SK-N-SH (cell line): Measurements from ENCODE around the gene MFNG. TPM values are rescaled to one million over a fixed set of nuclear protein-coding genes. Genes with fewer than 3 reads are reported as not detected.

Source experiments
- CTCF ChIA-PET: fragments of 300-600, 350-600 bp; formaldehyde crosslinking; extraction: SDS; loops from one replicate; lab custom pipeline; 2021; lab: Yijun Ruan, JAX
- POLR2A ChIA-PET: fragments of 350-600 bp; sonication (Branson Sonifier 250); formaldehyde crosslinking; extraction: SDS; loops from one replicate; lab custom pipeline; 2020; ENCODE audit warnings: antibody characterized with exemption, inconsistent platforms; lab: Yijun Ruan, JAX
- DNase-seq: peaks from one replicate; pipeline ENCODE4 v3.0.0; 2012
- H2AFZ ChIP-seq: fragments of 200-600 bp; sonication (generic); 2 replicates; pipeline ENCODE4 v1.8.1; 2016; ENCODE audit warnings: antibody characterized with exemption, mild to moderate bottlenecking, low read depth
- H3F3A ChIP-seq: fragments of 200-600 bp; sonication (generic); replicated peaks from 2 replicates; pipeline ENCODE3; 2016; ENCODE audit warnings: antibody characterized with exemption, mild to moderate bottlenecking; ENCODE audit not compliant: insufficient read depth
- H3K27ac ChIP-seq, 2 experiments: fragments of 200-500 bp in 1 of 2; fragments of 200-600 bp in 1 of 2; sonication (Bioruptor generic) in 1 of 2; sonication (generic), shearing (Covaris generic) in 1 of 2; 2 replicates each; pipeline versions ENCODE4 v1.5.1 to v1.6.1; 2014 to 2016; ENCODE audit warnings: low read depth in 2 of 2, inconsistent platforms in 1 of 2, low read length in 1 of 2, mild to moderate bottlenecking in 1 of 2, mixed read lengths in 1 of 2
- H3K27me3 ChIP-seq: fragments of 200-600 bp; sonication (generic), shearing (Covaris generic); 2 replicates; pipeline ENCODE4 v1.6.1; 2016; ENCODE audit warnings: mixed run types; ENCODE audit not compliant: insufficient read depth
- H3K36me3 ChIP-seq, 2 experiments: fragments of 200-500 bp in 1 of 2; fragments of 200-600 bp in 1 of 2; sonication (Bioruptor generic) in 1 of 2; sonication (generic) in 1 of 2; replicated peaks in 1 of 2; 2 replicates each; pipeline versions ENCODE3 to v1.5.1; 2014 to 2016; ENCODE audit warnings: low read length in 1 of 2, mild to moderate bottlenecking in 1 of 2; ENCODE audit not compliant: insufficient read depth in 2 of 2, control insufficient read depth in 1 of 2
- H3K4me1 ChIP-seq, 2 experiments: fragments of 200-500 bp in 1 of 2; fragments of 200-600 bp in 1 of 2; sonication (Bioruptor generic) in 1 of 2; sonication (generic), shearing (Covaris generic) in 1 of 2; 2 replicates each; pipeline versions ENCODE4 v1.5.1 to v1.6.1; 2014 to 2016; ENCODE audit warnings: low read depth in 1 of 2, low read length in 1 of 2, mixed run types in 1 of 2; ENCODE audit not compliant: insufficient read depth in 2 of 2, control insufficient read depth in 1 of 2
- H3K4me2 ChIP-seq: fragments of 200-600 bp; sonication (generic), shearing (Covaris generic); 2 replicates; pipeline ENCODE4 v1.6.1; 2017; ENCODE audit warnings: mixed run types
- H3K4me3 ChIP-seq, 2 experiments: fragments of 200-500 bp in 1 of 2; fragments of 200-600 bp in 1 of 2; sonication (Bioruptor generic) in 1 of 2; sonication (generic), shearing (Covaris generic) in 1 of 2; 2 replicates each; pipeline versions ENCODE4 v1.5.1 to v1.8.1; 2014 to 2016; ENCODE audit warnings: low read depth in 2 of 2, inconsistent platforms in 1 of 2, low read length in 1 of 2, mild to moderate bottlenecking in 1 of 2, mixed read lengths in 1 of 2, moderate library complexity in 1 of 2
- H3K79me2 ChIP-seq: fragments of 200-600 bp; sonication (generic); 2 replicates; pipeline ENCODE4 v1.8.1; 2017; ENCODE audit warnings: mild to moderate bottlenecking; ENCODE audit not compliant: insufficient read depth
- H3K9ac ChIP-seq: fragments of 200-600 bp; sonication (generic); 2 replicates; pipeline ENCODE4 v1.6.1; 2017; ENCODE audit warnings: mixed run types
- H3K9me2 ChIP-seq: fragments of 200-600 bp; sonication (generic); 2 replicates; pipeline ENCODE4 v1.6.1; 2017; ENCODE audit warnings: mixed run types
- H3K9me3 ChIP-seq: fragments of 200-600 bp; sonication (generic); 2 replicates; pipeline ENCODE4 v1.6.1; 2017; ENCODE audit warnings: mixed run types, mild to moderate bottlenecking, moderate library complexity
- H4K20me1 ChIP-seq: fragments of 200-600 bp; sonication (generic); 2 replicates; pipeline ENCODE4 v1.6.1; 2017; ENCODE audit warnings: mild to moderate bottlenecking, mixed run types; ENCODE audit not compliant: insufficient read depth
- CTCF ChIP-seq: fragments of 200-600 bp; sonication (generic); IDR thresholded peaks from 2 replicates; pipeline ENCODE4 v1.6.1; 2017; ENCODE audit warnings: antibody characterized with exemption, mild to moderate bottlenecking, moderate library complexity
- FOXJ3 ChIP-seq: sonication (generic); formaldehyde crosslinking; IDR thresholded peaks from 2 replicates; pipeline ENCODE4 v1.5.1; 2020; ENCODE audit warnings: mild to moderate bottlenecking, missing genetic modification reagents
- FOXM1 ChIP-seq: IDR thresholded peaks from 2 replicates; pipeline ENCODE4 v1.4.0; 2012; ENCODE audit warnings: low read depth, mild to moderate bottlenecking
- JUND ChIP-seq: IDR thresholded peaks from 2 replicates; pipeline ENCODE4 v1.4.0; 2012
- MEF2A ChIP-seq: IDR thresholded peaks from 2 replicates; pipeline ENCODE4 v1.4.0; 2012; ENCODE audit warnings: low read depth, borderline replicate concordance
- RAD21 ChIP-seq: IDR thresholded peaks from 2 replicates; pipeline ENCODE4 v1.6.1; 2012; ENCODE audit warnings: mild to moderate bottlenecking, low read length
- RCOR1 ChIP-seq: fragments of 150-350 bp; IDR thresholded peaks from 2 replicates; pipeline ENCODE4 v1.6.1; 2017; ENCODE audit warnings: antibody characterized with exemption, low read length
- RXRA ChIP-seq: IDR thresholded peaks from 2 replicates; pipeline ENCODE4 v1.4.0; 2012; ENCODE audit warnings: low read depth, mild to moderate bottlenecking, borderline replicate concordance
- WGBS: methylation state at CpG from one replicate; pipeline ENCODE4 v1.1.6; 2017; ENCODE audit warnings: low lambda C conversion rate; 5-methylcytosine and 5-hydroxymethylcytosine counted together
- polyA plus RNA-seq, 3 experiments: library from polyadenylated mRNA; depleted of rRNA; stranded (reverse); fragments of >200 nt; gene quantifications; 2 replicates each; pipeline ENCODE4 v1.2.3, GENCODE V29; 2012
- TF ChIP-seq, protein P1 (sequence below): IDR thresholded peaks from 2 replicates; pipeline ENCODE4 v1.4.0; 2012; ENCODE audit warnings: low read depth, borderline replicate concordance

MFNG gene
- polyA plus RNA-seq, 1 of the 3 experiments (the other 2 are of a cell fraction): 0.18 TPM

- H3K79me2 ChIP-seq: no peaks in the 10 kb centered on the region
- no peak overlapping the region for H3K4me2 ChIP-seq
- no peak overlapping the region; a peak in 1 of 4 replicates for H3K4me3 ChIP-seq
- H3K9me2 ChIP-seq: no peaks in the 10 kb centered on the region
- no peak overlapping the region for H2AFZ ChIP-seq
- H3F3A ChIP-seq: peaks cover 13% of the 10 kb centered on the region
- no peaks in the 10 kb centered on the region for H3K27me3 ChIP-seq
- H4K20me1 ChIP-seq: peaks cover 3% of the 10 kb centered on the region; the same call in 1 of the 2 replicates
- peaks cover 6% of the 10 kb centered on the region in 2 experiments; a peak in 2 of 4 replicates for H3K4me1 ChIP-seq
- peaks cover 0 to 3% of the 10 kb centered on the region in 2 experiments for H3K36me3 ChIP-seq
- POLR2A ChIA-PET: interaction anchor here (0.5 kb wide), 1 partner anchor 31 kb away, joined by 3 read pairs; no protein-coding TSS in a partner anchor
- WGBS: 78% methylated on average over 16 of the region's 24 CpGs
- H3K9me3 ChIP-seq: no peaks in the 10 kb centered on the region
- H3K9ac ChIP-seq: no peak overlapping the region
- TF ChIP-seq CTCF (peak; percentile 57), MEF2A (no peak), RCOR1 (no peak), RAD21 (0 out of 2 replicates have a peak, but pooled peaks have one; percentile 11), JUND (no peak)
- CTCF ChIA-PET: interaction anchor here (0.7 to 3.1 kb wide), 6 partner anchors 10 to 176 kb away, joined by 3 to 11 read pairs (median 4); no protein-coding TSS in a partner anchor
- H3K27ac ChIP-seq: no peak overlapping the region
- DNase-seq: peak; percentile 69
These were observed 6.5 kb upstream of the MFNG start for GRCh38 chr22:37492428-37493344.

- CTCF ChIA-PET: interaction anchor here (0.7 to 3.1 kb wide), 9 partner anchors 9 to 175 kb away, joined by 3 to 15 read pairs (median 4); no protein-coding TSS in a partner anchor
- WGBS: 87% methylated on average over 14 of the region's 22 CpGs
- peaks cover 0 to 3% of the 10 kb centered on the region in 2 experiments for H3K36me3 ChIP-seq
These were observed 5.6 kb upstream of the MFNG start for GRCh38 chr22:37491559-37492427.

More at GRCh38 chr22:37491559-37492427, 5.6 kb upstream of the MFNG start:
- H3K4me1 ChIP-seq: peaks cover 4 to 5% of the 10 kb centered on the region in 2 experiments; a peak in 2 of 4 replicates
- POLR2A ChIA-PET: no interaction called here
- H3K9me2 ChIP-seq: no peaks in the 10 kb centered on the region
- peaks cover 8% of the 10 kb centered on the region for H3F3A ChIP-seq
- DNase-seq: no peak
- no peak overlapping the region for H3K4me3 ChIP-seq
- H3K27me3 ChIP-seq: no peaks in the 10 kb centered on the region
- no peak overlapping the region for H3K9ac ChIP-seq
- H3K27ac ChIP-seq: no peak overlapping the region
- TF ChIP-seq RXRA: no peak
- TF ChIP-seq, protein P1, sequence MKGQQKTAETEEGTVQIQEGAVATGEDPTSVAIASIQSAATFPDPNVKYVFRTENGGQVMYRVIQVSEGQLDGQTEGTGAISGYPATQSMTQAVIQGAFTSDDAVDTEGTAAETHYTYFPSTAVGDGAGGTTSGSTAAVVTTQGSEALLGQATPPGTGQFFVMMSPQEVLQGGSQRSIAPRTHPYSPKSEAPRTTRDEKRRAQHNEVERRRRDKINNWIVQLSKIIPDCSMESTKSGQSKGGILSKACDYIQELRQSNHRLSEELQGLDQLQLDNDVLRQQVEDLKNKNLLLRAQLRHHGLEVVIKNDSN: no peak
- TF ChIP-seq FOXM1: no peak
- no peak for TF ChIP-seq FOXJ3 (CRISPR knock-in tag)
- H3K4me2 ChIP-seq: no peak overlapping the region
- no peak overlapping the region for H2AFZ ChIP-seq
- no peaks in the 10 kb centered on the region for H3K79me2 ChIP-seq
- H4K20me1 ChIP-seq: peaks cover 3% of the 10 kb centered on the region; the same call in 1 of the 2 replicates
- H3K9me3 ChIP-seq: no peaks in the 10 kb centered on the region
